Measurements from ENCODE around the gene CBX8. TPM values are rescaled to one million over a fixed set of nuclear protein-coding genes. Genes with fewer than 3 reads are reported as not detected.

CBX8 gene
- polyA plus RNA-seq, 3 donors = 1.7 to 5.6 (median 2.2) TPM

DNA sequence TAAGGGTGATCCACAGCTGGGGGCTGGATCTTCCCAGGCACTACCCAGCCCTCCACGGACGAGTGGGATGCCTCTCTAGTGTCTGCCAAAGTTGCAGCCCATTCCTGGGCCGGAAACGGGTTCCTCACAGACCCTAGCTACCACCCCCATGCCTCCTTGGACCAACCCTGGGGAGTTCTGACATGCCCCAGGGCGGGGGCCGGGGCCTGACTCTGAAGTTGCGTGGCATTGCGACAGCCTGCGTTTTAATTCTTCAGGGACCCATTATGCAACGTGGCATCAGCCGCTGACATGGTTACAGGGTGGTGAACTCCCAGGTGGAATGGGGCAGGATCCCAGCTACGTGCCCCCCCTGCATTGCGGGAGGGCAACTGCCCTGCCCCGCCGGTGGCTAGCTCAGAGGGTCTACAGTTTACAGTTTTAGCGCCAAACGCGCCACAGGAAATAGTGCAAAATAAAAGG lies 39.7 kb upstream of the CBX8 start:
- WGBS, 3 donors = 24 to 42% (median 33%) methylated on average over 18 of the region's 18 CpGs
- H3K27ac ChIP-seq (ENCODE audit: low read depth, low read length) = no peak overlapping the region

- no peak overlapping the region for H3K27ac ChIP-seq (ENCODE audit: low read depth, low read length)
Measured at GRCh38 chr17:79835953-79836509, 39.2 kb upstream of the CBX8 start.

GRCh38 chr17:79835470-79835899 lies 38.6 kb upstream of the CBX8 start:
- H3K27ac ChIP-seq (ENCODE audit: low read depth, low read length) = no peak overlapping the region

More at GRCh38 chr17:79835953-79836509, 39.2 kb upstream of the CBX8 start:
- 30 to 89% (median 88%) methylated on average over 22 to 24 of the region's 24 CpGs for WGBS, 3 donors

DNA sequence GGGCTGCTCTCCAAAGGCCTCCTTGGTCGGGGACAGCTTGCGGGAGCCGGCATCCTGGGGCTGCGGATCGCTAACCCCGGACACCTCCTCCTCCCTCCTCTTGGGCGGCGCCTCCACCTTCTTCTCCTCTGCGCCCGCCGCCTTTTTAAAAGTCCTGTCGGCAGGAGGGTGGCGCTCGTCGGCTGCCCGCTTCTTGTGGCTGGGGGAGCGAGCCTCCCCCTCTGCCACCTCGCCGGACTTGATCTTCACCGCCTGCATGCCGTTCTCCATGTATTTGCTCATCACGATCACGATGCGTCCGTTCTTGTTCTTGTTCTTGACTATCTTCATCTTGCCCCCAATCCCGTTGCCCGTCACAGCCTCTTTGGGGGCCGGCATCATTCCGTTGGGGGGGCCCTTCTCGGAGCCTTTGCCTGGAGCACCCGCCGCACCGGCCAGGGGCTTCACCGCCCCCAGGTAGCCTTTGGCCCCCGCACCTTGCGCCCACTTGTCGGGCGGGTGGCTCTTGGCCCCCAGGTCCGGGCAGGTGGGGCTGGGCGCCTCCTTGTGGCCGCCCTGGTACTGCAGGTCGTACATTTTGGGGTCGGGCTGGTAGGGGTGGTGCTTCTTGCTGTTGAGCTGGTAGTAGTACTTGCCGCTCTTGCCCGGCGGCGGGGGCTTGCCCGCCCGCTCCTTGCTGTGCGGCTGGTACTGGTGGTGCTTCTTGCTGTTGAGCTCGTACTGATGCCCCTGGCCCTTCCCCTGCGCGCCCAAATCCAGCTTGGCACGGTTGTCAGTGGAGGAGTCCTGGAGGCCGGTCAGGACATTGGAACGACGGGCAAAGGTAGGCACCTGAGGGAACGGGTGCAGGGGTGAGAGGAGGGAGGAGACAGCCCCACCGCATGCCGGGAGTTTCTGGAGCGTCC lies 37.9 kb upstream of the CBX8 start:
- no peak overlapping the region for H3K27ac ChIP-seq (ENCODE audit: low read depth, low read length)
- WGBS, 3 donors = 86 to 91% (median 89%) methylated on average over 47 to 61 of the region's 61 CpGs

More at GRCh38 chr17:79835470-79835899, 38.6 kb upstream of the CBX8 start:
- WGBS, 3 donors = 71 to 88% (median 83%) methylated on average over 12 to 13 of the region's 13 CpGs

DNA sequence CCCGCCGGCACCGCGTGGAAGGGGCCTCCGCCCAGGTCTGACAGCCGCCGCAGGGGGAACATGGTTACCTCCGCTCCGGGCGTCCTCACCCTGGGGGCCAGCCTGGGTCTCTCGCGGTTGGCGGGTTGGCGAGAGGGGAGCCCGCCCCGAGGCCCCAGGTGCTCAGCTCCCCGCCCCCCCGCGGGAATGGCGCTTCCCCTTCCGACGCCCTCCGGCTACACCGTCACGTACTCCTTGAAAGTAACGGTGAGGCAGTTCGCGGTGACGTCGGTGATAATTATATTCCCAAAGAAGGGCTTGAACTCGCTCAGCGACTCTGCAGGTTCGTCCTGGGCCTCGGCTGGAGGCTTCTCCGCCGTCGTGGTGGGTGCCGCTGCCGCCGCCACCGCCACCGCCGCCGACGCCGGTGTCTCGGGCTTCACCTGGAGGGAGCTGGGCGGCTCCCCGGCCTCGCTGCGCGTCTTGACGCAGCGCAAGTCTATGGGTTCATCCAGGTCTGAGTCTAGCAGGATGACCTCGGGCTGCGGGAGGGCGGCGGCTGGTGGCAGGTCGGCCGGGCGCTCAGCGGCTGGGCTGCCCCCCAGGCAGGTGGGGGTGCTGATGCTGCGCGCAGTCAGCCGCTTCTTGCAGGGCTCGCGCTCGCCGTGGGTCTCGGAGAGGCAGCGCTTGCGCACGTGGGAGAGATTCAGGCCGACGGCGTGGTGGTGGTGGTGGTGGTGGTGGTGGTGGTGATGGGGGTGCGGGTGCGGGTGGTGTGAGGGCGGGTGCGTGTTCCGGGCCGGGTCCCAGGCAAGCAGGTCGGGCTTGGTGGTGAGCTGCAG lies 37.1 kb upstream of the CBX8 start:
- H3K27ac ChIP-seq (ENCODE audit: low read depth, low read length) = no peak overlapping the region
- 84 to 93% (median 90%) methylated on average over 82 to 83 of the region's 83 CpGs for WGBS, 3 donors

DNA sequence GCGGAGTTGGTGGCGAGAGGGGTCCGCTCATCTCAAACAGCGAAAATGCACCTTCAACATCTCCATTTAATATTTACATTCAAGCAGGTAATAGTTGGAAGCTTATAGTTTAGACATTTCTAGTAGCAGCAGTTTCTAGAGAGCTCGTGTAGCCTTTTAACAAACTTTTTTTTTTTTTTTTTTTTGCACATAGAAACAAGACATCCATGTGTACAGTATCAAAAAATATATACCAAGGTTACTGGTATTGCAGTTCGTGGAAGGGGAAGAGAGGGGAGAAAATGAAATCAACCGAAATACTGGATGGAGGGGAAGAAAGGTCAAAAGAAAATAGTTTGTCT lies 36.2 kb upstream of the CBX8 start:
- no peak overlapping the region for H3K27ac ChIP-seq (ENCODE audit: low read depth, low read length)
- 80 to 87% (median 80%) methylated on average over 7 of the region's 7 CpGs for WGBS, 3 donors

GRCh38 chr17:79832218-79833109 lies 35.6 kb upstream of the CBX8 start:
- no peak overlapping the region for H3K27ac ChIP-seq (ENCODE audit: low read depth, low read length)
- WGBS, 3 donors = 14 to 32% (median 20%) methylated on average over 28 to 72 of the region's 72 CpGs

GRCh38 chr17:79831265-79832217 lies 34.7 kb upstream of the CBX8 start:
- 21 to 26% (median 26%) methylated on average over 32 to 33 of the region's 33 CpGs for WGBS, 3 donors
- H3K27ac ChIP-seq (ENCODE audit: low read depth, low read length) = no peak overlapping the region

DNA sequence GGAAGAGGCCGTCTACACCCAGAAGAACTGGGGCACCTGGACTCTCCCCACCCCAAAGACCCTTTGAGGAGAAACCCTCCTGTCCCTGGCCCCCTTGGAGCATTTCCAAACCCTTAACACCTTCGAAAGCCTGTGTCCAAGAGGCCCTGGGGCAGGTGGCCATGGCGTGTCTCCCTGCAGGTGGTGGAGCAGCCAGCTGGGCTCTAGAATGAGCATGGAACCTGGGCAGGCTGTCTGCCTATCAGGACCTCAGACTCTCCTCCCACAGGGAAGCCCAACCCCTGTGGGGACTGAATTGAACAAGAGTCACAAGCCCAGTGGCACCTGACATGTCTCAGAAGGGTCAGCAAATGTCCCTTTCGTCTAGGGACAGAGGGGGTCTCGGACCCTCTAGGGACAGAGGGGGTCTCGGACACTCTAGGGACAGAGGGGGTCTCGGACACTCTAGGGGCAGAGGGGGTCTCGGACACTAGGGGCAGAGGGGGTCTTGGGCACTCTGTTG lies 33.9 kb upstream of the CBX8 start:
- H3K27ac ChIP-seq (ENCODE audit: low read depth, low read length) = no peak overlapping the region
- 88 to 93% (median 91%) methylated on average over 8 of the region's 8 CpGs for WGBS, 3 donors

DNA sequence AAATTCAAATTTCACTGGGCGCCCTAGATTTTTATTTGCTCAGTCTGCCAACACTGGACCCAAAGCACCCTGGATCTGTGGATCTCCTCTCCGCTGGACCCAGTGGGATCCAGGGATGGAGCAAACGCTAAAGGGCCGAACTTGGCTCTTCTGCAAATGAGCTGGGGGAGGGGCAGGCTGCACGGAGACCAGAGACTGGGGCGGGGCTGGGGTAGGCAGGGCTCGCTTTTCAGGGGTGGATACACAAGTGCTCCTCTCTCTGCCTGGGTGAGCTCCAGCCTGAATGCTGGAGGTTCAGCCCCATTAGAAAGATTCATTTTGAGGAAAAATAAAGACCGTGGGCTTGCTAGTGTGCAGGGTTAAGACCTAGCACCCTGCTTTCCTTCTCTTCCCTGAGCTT lies 33.4 kb upstream of the CBX8 start:
- H3K27ac ChIP-seq (ENCODE audit: low read depth, low read length) = no peak overlapping the region
- 65 to 78% (median 78%) methylated on average over 8 of the region's 8 CpGs for WGBS, 3 donors

DNA sequence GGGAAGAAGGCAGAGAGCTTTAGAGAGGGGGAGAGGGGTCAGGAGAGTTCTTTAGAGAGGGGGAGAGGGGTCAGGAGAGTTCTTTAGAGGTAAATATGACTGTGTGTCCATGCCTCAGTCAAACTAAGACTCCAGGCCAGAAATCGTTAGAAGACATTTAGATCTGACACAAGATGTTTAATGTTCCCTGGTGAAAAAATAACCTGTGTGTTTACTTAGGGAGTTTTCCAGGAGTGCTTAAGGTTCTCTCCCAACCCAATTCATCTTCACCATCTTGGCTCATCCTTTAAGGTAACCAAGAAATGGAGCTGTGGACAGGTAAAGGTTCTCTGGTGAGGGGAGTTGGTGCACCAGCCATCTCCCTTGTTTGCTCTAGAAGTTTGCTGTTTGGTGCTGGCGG lies 32.6 kb upstream of the CBX8 start:
- no peak overlapping the region for H3K27ac ChIP-seq (ENCODE audit: low read depth, low read length)
- 57 to 77% (median 69%) methylated on average over 2 of the region's 2 CpGs for WGBS, 3 donors

GRCh38 chr17:79829004-79829403 lies 32.1 kb upstream of the CBX8 start:
- 67 to 82% (median 72%) methylated on average over 2 of the region's 2 CpGs for WGBS, 3 donors
- no peak overlapping the region for H3K27ac ChIP-seq (ENCODE audit: low read depth, low read length)

GRCh38 chr17:79826841-79827578 lies 30.1 kb upstream of the CBX8 start:
- 81 to 86% (median 84%) methylated on average over 26 of the region's 26 CpGs for WGBS, 3 donors
- H3K27ac ChIP-seq (ENCODE audit: low read depth, low read length) = no peak overlapping the region

DNA sequence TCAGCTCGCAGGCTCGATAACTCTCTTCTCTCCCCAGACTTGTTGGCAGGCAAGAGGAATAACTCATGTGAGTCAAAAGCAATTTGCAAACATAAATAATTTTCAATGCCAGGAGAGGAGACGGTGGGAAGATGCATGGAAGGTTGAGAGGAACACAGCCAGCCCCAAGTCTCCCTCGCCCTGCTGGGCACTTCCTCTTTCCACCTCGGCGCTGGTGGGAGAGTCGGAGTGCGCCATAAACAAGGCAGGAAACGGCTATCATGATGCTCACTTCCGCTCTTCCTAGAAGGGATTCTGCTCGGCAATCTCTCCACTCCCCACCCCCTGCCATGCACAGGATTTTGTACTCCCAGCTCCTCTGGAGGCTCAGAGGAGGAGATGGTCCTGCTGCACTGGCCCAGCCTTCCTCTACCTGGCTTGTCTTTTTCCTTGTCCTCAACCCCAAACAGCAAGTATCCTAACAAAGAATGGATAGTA lies 29.4 kb upstream of the CBX8 start:
- 20 to 69% (median 37%) methylated on average over 11 of the region's 11 CpGs for WGBS, 3 donors
- no peak overlapping the region for H3K27ac ChIP-seq (ENCODE audit: low read depth, low read length)

DNA sequence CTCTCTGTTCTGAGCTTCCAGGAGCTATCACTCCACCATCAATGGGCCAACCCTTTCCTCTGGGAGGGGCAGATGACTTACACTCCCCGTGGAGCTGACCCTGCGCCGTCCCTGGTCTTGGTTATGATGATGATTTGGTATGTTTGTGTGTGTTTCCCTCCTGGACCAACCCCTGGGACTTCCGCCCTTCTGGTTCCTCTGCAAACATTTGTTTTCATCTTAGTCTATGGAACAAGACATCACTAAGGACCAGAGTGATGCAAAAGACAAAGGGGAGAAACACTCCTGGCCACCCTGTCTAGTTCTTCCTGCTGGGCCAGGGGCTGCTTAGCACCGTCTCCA lies 28.7 kb upstream of the CBX8 start:
- H3K27ac ChIP-seq (ENCODE audit: low read depth, low read length) = no peak overlapping the region
- WGBS, 3 donors = 94 to 98% (median 95%) methylated on average over 5 of the region's 5 CpGs

- H3K27ac ChIP-seq (ENCODE audit: low read depth, low read length) = no peak overlapping the region
- 66 to 90% (median 88%) methylated on average over 6 of the region's 6 CpGs for WGBS, 3 donors
Measured at GRCh38 chr17:79824893-79825579, 28.2 kb upstream of the CBX8 start.
